ENCODE measurements around the gene LRBA. TPM values are rescaled to one million over a fixed set of nuclear protein-coding genes. Genes with fewer than 3 reads are reported as not detected.

LRBA gene
- polyA plus RNA-seq, 4 donors: 14.9 to 62.2 (median 19.6) TPM

Other genes with a start within 250 kb of the LRBA start
- gene RPS3A, start 84.3 kb upstream of the LRBA start, polyA plus RNA-seq: 1,000 to 10,000 TPM; 2,060 to 4,469 (median 3,965) TPM